Lower leg skin (tissue), 3 donors: ENCODE data around the gene OAF.

Experiments used
- CTCF ChIP-seq, 3 donors: fragments of 450-650 bp; IDR thresholded peaks; one replicate each; pipeline ENCODE4 v1.5.1; 2016; ENCODE audit warnings: antibody characterized with exemption in 3 of 3, mild to moderate bottlenecking in 3 of 3, moderate library complexity in 2 of 3
- POLR2A ChIP-seq, 2 donors: fragments of 450-650 bp; IDR thresholded peaks; one replicate each; pipeline ENCODE4 v1.6.1; 2016 to 2017; ENCODE audit warnings: antibody characterized with exemption in 2 of 2, mild to moderate bottlenecking in 1 of 2, moderate library complexity in 1 of 2

DNA sequence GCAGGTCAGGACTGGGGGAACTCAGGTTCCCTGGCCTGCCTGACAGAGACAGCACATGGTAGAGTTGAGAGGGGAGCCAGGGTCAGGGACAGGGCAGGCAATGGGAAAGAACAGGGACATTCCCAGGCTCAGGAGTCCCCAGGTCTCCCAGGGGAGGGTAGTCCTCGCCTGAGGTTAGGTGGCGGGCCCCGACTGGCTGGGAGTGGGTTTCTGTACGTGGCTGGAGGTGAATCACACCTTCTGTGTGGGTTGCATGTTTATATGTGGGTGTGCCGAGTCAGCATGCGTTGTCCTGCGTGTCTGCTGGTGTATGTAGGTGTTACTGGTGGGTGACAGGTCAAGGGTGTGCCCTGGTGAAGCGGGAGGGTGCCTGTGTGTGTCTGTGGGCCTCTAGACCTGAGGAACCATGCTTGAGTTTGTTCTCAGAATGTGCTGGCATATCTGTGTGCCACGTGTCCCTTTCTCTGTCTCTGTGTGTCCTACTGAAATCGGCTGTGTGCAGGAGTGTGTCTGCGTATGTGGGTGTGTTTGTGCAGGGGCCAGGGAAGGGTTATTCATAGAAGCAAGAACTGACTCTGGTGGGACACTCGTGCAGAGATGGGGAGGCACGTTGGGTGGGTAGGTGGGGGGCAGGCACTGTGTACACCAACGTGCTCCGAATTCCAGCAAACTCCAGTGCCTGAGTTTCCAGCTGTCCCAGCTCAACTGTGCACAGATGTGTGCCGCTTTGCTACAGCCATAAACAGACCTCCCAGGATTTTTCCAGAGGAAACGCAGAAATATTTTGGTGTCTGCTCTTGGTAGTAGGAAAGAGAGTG is 23.8 kb upstream of the OAF start:
- TF ChIP-seq CTCF (IDR thresholded peaks at IDR 0.05) (no peak), POLR2A (IDR thresholded peaks at IDR 0.05) (no peak)
